K562 (cell line): ENCODE results near the gene MLX. TPM values are rescaled to one million over a fixed set of nuclear protein-coding genes. Genes with fewer than 3 reads are reported as not detected.
A peak's percentile ranks its signal among the peaks of the same experiment; 100 is the strongest.

Experiments
- CHD4 ChIP-seq: fragments of 200-600 bp; sonication (generic); IDR thresholded peaks from 3 replicates; pipeline ENCODE4 v1.6.1; 2012; ENCODE audit warnings: low read depth, mild to moderate bottlenecking, mixed read lengths, low read length, inconsistent platforms; ENCODE audit not compliant: insufficient read depth, insufficient replicate concordance, poor library complexity, severe bottlenecking
- DIDO1 ChIP-seq: fragments of 450-650 bp; IDR thresholded peaks from 2 replicates; pipeline ENCODE4 v1.6.1; 2016; ENCODE audit warnings: low read depth, missing biosample characterization, missing genetic modification characterization
- DMBX1 ChIP-seq: fragments of 250-450 bp; sonication (Bioruptor Pico); IDR thresholded peaks from 2 replicates; pipeline ENCODE4 v1.8.0; 2022; ENCODE audit warnings: inconsistent platforms, mild to moderate bottlenecking, moderate library complexity, borderline replicate concordance
- GTF2F1 ChIP-seq: IDR thresholded peaks from 2 replicates; pipeline ENCODE4 v1.6.1; 2011; ENCODE audit warnings: low read depth, low read length, improper control_type of control experiment
- JUNB ChIP-seq: fragments of 450-650 bp; formaldehyde crosslinking; conservative IDR thresholded peaks from 2 replicates; pipeline ENCODE4 v1.4.0; 2020; ENCODE audit warnings: mild to moderate bottlenecking
- KAT7 ChIP-seq: sonication (generic); formaldehyde crosslinking; IDR thresholded peaks from 2 replicates; pipeline ENCODE4 v1.8.0; 2022; ENCODE audit warnings: missing genetic modification reagents, mild to moderate bottlenecking, borderline replicate concordance
- KLF16 ChIP-seq: IDR thresholded peaks from 2 replicates; pipeline ENCODE4 v1.6.1; 2016; ENCODE audit warnings: antibody characterized with exemption
- RB1 ChIP-seq: fragments of 450-650 bp; IDR thresholded peaks from 2 replicates; pipeline ENCODE4 v1.6.1; 2017; ENCODE audit warnings: low read depth, mild to moderate bottlenecking
- SNIP1 ChIP-seq: fragments of 450-650 bp; IDR thresholded peaks from 2 replicates; pipeline ENCODE4 v1.7.1; 2017; ENCODE audit warnings: low read depth, mild to moderate bottlenecking
- SRF ChIP-seq, 2 experiments: fragments of 250-450, 450-650 bp in 1 of 2; sonication (Bioruptor Pico) in 1 of 2; sonication (generic) in 1 of 2; formaldehyde crosslinking; IDR thresholded peaks; 2 replicates each; pipeline versions ENCODE4 v1.5.0 to v1.5.1; 2020 to 2022; ENCODE audit warnings: mild to moderate bottlenecking in 1 of 2, missing genetic modification reagents in 1 of 2
- ZNF41 ChIP-seq: fragments of 250-450 bp; sonication (Bioruptor Pico); conservative IDR thresholded peaks from 2 replicates; pipeline ENCODE4 v1.4.0; 2020; ENCODE audit warnings: mild to moderate bottlenecking
- polyA plus RNA-seq, 8 experiments: library from polyadenylated mRNA; depleted of rRNA in 4 of 8; stranded (reverse) in 5 of 8; unstranded in 3 of 8; fragments of >200 nt; fragmentation: Nextera tagmentation in 2 of 8; fragmentation: Illumina TruSeq in 1 of 8; extraction: Ambion mirVana in 2 of 8; extraction: Trizol in 1 of 8; gene quantifications; 2 replicates each; pipeline versions ENCODE4 v1.2.1 to v1.2.3, GENCODE V29; 2011 to 2014; ENCODE audit warnings: inconsistent platforms in 1 of 8, missing spikeins in 1 of 8
- total RNA-seq, 7 experiments: library from RNA; depleted of rRNA in 6 of 7; stranded (reverse); fragments of >200 nt in 6 of 7; fragmentation: Illumina TruSeq in 2 of 7; extraction: Trizol in 2 of 7; gene quantifications; 2 replicates each; pipeline versions ENCODE4 v1.2.1 to v1.2.3, GENCODE V29; 2011 to 2021; ENCODE audit warnings: low replicate concordance in 1 of 7
- TF ChIP-seq, protein P1 (sequence below): fragments of 450-650 bp; IDR thresholded peaks from 2 replicates; pipeline ENCODE4 v1.6.1; 2018; ENCODE audit warnings: mild to moderate bottlenecking, low read depth; ENCODE audit not compliant: partially characterized antibody
- TF ChIP-seq, protein P2 (sequence below), 3 experiments: IDR thresholded peaks in 2 of 3; conservative IDR thresholded peaks in 1 of 3; 2 replicates each; pipeline ENCODE4 v1.5.1; 2011 to 2012; ENCODE audit warnings: low read length in 3 of 3, mild to moderate bottlenecking in 3 of 3, control low read depth in 2 of 3, improper control_type of control experiment in 1 of 3, inconsistent platforms in 1 of 3, low read depth in 1 of 3, mixed read lengths in 1 of 3, moderate library complexity in 1 of 3; ENCODE audit not compliant: insufficient read depth in 2 of 3
- TF ChIP-seq, protein P3 (sequence below): fragments of 450-650 bp; formaldehyde crosslinking; IDR thresholded peaks from 2 replicates; pipeline ENCODE4 v1.4.0; 2020; ENCODE audit warnings: mild to moderate bottlenecking, moderate library complexity
- TF ChIP-seq, protein P4 (sequence below): fragments of 250-450 bp; sonication (Bioruptor Pico); IDR thresholded peaks from 2 replicates; pipeline ENCODE4 v1.9.0; 2021; ENCODE audit warnings: mild to moderate bottlenecking, inconsistent platforms
- TF ChIP-seq, protein P5 (sequence below): IDR thresholded peaks from 3 replicates; pipeline ENCODE4 v1.6.1; 2011; ENCODE audit warnings: borderline replicate concordance, mild to moderate bottlenecking, moderate library complexity; ENCODE audit not compliant: insufficient read length; ENCODE audit errors: extremely low read depth

MLX gene
- total and polyA plus RNA-seq, 9 of the 15 experiments (the other 6 are each of a cell fraction or from before 2014, with no cell fraction given): 42.9 to 100 (median 58.9) TPM

DNA sequence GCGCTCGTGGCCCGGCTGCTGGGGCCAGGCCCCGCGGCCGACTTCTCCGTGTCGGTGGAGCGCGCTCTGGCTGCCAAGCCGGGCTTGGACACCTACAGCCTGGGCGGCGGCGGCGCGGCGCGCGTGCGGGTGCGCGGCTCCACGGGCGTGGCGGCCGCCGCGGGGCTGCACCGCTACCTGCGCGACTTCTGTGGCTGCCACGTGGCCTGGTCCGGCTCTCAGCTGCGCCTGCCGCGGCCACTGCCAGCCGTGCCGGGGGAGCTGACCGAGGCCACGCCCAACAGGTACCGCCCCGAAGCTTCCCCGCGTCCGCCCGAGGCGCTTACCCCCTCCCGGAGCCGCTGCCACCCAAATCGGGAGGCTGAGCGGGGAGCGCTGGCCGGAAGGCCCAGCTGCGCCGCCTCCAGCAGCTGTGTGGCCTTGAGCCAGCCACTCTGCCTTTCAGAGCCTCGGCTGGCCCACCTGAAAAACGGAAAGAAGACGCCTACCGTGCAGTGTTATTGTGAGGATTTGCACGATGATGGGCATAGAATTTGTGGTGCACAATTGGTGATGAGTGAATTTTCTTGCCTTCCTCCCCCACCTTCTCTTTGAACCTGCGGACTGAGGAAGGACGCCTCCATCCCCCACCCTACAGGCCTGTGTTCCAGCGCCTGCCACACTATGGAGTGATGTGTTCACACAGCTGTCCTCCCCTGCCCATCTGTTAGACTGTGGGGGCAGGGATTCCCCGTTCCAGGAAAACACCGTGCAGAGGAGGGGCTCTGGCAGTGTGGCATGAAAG lies 30.3 kb upstream of the MLX start (continued):
- TF ChIP-seq, protein P1, sequence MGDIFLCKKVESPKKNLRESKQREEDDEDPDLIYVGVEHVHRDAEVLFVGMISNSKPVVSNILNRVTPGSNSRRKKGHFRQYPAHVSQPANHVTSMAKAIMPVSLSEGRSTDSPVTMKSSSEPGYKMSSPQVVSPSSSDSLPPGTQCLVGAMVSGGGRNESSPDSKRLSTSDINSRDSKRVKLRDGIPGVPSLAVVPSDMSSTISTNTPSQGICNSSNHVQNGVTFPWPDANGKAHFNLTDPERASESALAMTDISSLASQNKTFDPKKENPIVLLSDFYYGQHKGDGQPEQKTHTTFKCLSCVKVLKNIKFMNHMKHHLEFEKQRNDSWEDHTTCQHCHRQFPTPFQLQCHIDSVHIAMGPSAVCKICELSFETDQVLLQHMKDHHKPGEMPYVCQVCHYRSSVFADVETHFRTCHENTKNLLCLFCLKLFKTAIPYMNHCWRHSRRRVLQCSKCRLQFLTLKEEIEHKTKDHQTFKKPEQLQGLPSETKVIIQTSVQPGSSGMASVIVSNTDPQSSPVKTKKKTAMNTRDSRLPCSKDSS: no peak
- TF ChIP-seq RB1: no peak; the same call in 1 of the 2 replicates
- TF ChIP-seq KLF16: no peak
- TF ChIP-seq, protein P2, sequence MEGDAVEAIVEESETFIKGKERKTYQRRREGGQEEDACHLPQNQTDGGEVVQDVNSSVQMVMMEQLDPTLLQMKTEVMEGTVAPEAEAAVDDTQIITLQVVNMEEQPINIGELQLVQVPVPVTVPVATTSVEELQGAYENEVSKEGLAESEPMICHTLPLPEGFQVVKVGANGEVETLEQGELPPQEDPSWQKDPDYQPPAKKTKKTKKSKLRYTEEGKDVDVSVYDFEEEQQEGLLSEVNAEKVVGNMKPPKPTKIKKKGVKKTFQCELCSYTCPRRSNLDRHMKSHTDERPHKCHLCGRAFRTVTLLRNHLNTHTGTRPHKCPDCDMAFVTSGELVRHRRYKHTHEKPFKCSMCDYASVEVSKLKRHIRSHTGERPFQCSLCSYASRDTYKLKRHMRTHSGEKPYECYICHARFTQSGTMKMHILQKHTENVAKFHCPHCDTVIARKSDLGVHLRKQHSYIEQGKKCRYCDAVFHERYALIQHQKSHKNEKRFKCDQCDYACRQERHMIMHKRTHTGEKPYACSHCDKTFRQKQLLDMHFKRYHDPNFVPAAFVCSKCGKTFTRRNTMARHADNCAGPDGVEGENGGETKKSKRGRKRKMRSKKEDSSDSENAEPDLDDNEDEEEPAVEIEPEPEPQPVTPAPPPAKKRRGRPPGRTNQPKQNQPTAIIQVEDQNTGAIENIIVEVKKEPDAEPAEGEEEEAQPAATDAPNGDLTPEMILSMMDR (IDR thresholded peaks at IDR 0.05 in 2 of 3, conservative IDR thresholded peaks at IDR 0.05 in 1 of 3; ENCODE audit: insufficient read depth in 2 of 3, low read depth in 1 of 3, low read length in 3 of 3): no peak
- TF ChIP-seq CHD4: no peak
- TF ChIP-seq ZNF41 (CRISPR knock-in tag): no peak
- TF ChIP-seq, protein P3, sequence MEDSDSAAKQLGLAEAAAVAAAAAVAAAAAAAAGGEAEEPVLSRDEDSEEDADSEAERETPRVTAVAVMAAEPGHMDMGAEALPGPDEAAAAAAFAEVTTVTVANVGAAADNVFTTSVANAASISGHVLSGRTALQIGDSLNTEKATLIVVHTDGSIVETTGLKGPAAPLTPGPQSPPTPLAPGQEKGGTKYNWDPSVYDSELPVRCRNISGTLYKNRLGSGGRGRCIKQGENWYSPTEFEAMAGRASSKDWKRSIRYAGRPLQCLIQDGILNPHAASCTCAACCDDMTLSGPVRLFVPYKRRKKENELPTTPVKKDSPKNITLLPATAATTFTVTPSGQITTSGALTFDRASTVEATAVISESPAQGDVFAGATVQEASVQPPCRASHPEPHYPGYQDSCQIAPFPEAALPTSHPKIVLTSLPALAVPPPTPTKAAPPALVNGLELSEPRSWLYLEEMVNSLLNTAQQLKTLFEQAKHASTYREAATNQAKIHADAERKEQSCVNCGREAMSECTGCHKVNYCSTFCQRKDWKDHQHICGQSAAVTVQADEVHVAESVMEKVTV (CRISPR knock-in tag): no peak
- no peak for TF ChIP-seq KAT7
- TF ChIP-seq SNIP1: no peak
- no peak for TF ChIP-seq DMBX1 (CRISPR knock-in tag)
- no peak for TF ChIP-seq DIDO1
- TF ChIP-seq, protein P4, sequence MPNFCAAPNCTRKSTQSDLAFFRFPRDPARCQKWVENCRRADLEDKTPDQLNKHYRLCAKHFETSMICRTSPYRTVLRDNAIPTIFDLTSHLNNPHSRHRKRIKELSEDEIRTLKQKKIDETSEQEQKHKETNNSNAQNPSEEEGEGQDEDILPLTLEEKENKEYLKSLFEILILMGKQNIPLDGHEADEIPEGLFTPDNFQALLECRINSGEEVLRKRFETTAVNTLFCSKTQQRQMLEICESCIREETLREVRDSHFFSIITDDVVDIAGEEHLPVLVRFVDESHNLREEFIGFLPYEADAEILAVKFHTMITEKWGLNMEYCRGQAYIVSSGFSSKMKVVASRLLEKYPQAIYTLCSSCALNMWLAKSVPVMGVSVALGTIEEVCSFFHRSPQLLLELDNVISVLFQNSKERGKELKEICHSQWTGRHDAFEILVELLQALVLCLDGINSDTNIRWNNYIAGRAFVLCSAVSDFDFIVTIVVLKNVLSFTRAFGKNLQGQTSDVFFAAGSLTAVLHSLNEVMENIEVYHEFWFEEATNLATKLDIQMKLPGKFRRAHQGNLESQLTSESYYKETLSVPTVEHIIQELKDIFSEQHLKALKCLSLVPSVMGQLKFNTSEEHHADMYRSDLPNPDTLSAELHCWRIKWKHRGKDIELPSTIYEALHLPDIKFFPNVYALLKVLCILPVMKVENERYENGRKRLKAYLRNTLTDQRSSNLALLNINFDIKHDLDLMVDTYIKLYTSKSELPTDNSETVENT (CRISPR knock-in tag): no peak
- no peak for TF ChIP-seq GTF2F1
- TF ChIP-seq, protein P5, sequence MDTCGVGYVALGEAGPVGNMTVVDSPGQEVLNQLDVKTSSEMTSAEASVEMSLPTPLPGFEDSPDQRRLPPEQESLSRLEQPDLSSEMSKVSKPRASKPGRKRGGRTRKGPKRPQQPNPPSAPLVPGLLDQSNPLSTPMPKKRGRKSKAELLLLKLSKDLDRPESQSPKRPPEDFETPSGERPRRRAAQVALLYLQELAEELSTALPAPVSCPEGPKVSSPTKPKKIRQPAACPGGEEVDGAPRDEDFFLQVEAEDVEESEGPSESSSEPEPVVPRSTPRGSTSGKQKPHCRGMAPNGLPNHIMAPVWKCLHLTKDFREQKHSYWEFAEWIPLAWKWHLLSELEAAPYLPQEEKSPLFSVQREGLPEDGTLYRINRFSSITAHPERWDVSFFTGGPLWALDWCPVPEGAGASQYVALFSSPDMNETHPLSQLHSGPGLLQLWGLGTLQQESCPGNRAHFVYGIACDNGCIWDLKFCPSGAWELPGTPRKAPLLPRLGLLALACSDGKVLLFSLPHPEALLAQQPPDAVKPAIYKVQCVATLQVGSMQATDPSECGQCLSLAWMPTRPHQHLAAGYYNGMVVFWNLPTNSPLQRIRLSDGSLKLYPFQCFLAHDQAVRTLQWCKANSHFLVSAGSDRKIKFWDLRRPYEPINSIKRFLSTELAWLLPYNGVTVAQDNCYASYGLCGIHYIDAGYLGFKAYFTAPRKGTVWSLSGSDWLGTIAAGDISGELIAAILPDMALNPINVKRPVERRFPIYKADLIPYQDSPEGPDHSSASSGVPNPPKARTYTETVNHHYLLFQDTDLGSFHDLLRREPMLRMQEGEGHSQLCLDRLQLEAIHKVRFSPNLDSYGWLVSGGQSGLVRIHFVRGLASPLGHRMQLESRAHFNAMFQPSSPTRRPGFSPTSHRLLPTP: no peak
- no peak for TF ChIP-seq JUNB
- peak in 1 of 2 experiments; percentile 85; a peak in 2 of 4 replicates for TF ChIP-seq SRF (CRISPR knock-in tag; IDR thresholded peaks at IDR 0.05)
